Breast epithelium (tissue), 4 donors: ENCODE measurements around the gene LMTK3. TPM values are rescaled to one million over a fixed set of nuclear protein-coding genes. Genes with fewer than 3 reads are reported as not detected.

ENCODE experiments used
- DNase-seq, 2 donors: peaks; one replicate each; pipeline ENCODE4 v3.0.0-alpha.2; 2019; ENCODE audit warnings: low spot score in 2 of 2
- H3K27ac ChIP-seq, 2 donors: fragments of 200-600 bp; sonication (generic) in 1 of 2; one replicate each; pipeline ENCODE4 v1.5.1; 2016 to 2019; ENCODE audit warnings: mild to moderate bottlenecking in 1 of 2
- H3K27me3 ChIP-seq, 2 donors: fragments of 200-600 bp; sonication (generic) in 1 of 2; one replicate each; pipeline versions ENCODE4 v1.5.1 to v1.6.0; 2017 to 2019; ENCODE audit warnings: control low read depth in 1 of 2, mild to moderate bottlenecking in 1 of 2
- H3K36me3 ChIP-seq: fragments of 200-600 bp; one replicate; pipeline ENCODE4 v1.5.1; 2019
- H3K4me1 ChIP-seq, 2 donors: fragments of 200-600 bp; sonication (generic); one replicate each; pipeline ENCODE4 v1.5.1; 2016 to 2019; ENCODE audit warnings: control low read depth in 1 of 2
- H3K4me3 ChIP-seq, 3 donors: fragments of 200-600 bp; sonication (generic); 1 replicate in 2 of 3; 2 replicates in 1 of 3; pipeline ENCODE4 v1.5.1; 2016 to 2019; ENCODE audit warnings: mild to moderate bottlenecking in 3 of 3, moderate library complexity in 2 of 3
- H3K9me3 ChIP-seq, 2 donors: fragments of 200-600 bp; sonication (generic) in 1 of 2; one replicate each; pipeline ENCODE4 v1.5.1; 2016 to 2019; ENCODE audit warnings: control low read depth in 1 of 2
- CTCF ChIP-seq, 3 donors: fragments of 450-650 bp; IDR thresholded peaks; one replicate each; pipeline ENCODE4 v1.5.1; 2016 to 2017; ENCODE audit warnings: antibody characterized with exemption in 3 of 3, mild to moderate bottlenecking in 3 of 3, moderate library complexity in 3 of 3
- POLR2A ChIP-seq: fragments of 450-650 bp; IDR thresholded peaks from one replicate; pipeline ENCODE4 v1.6.1; 2016; ENCODE audit warnings: antibody characterized with exemption, mild to moderate bottlenecking, moderate library complexity
- POLR2AphosphoS5 ChIP-seq, 3 donors: sonication (generic); formaldehyde crosslinking; IDR thresholded peaks; one replicate each; pipeline ENCODE4 v1.6.1; 2017; ENCODE audit warnings: antibody characterized with exemption in 3 of 3
- intact Hi-C: fragments of 100-400 bp; cut with DNase I; formaldehyde crosslinking; loops from one replicate; pipeline ENCODE4 v1.15.1; 2023; ENCODE audit warnings: low total_unique reads
- total RNA-seq, 3 donors: library from RNA; depleted of rRNA; stranded (reverse); fragments of >200 nt; gene quantifications; one replicate each; pipeline ENCODE4 v1.1.0, GENCODE V29; 2016

LMTK3 gene
- total RNA-seq, 3 donors from 2014 or later: 1.3 to 2.9 TPM; not detected in 1

GRCh38 chr19:48510421-48511268 lies 990 bp downstream of the LMTK3 start:
- Histone ChIP-seq H3K27me3 (peaks cover 9 to 17% of the 10 kb centered on the region in 2 donors), H3K4me3 (peak overlapping the region in 2 of 3 donors; percentile 46 to 62), H3K27ac (peak overlapping the region in 1 of 2 donors; percentile 32), H3K4me1 (peaks cover 0 to 5% of the 10 kb centered on the region in 2 donors), H3K9me3 (no peaks in the 10 kb centered on the region), H3K36me3 (no peaks in the 10 kb centered on the region)
- peak; percentile 60 to 77 for DNase-seq
- intact Hi-C loops: no loop called here
- TF ChIP-seq POLR2AphosphoS5 (IDR thresholded peaks at IDR 0.05) (peak in 1 of 3 donors; percentile 21), CTCF (IDR thresholded peaks at IDR 0.05) (no peak)

GRCh38 chr19:48509467-48510194 lies 2.0 kb downstream of the LMTK3 start:
- no peaks in the 10 kb centered on the region for H3K9me3 ChIP-seq
- no peaks in the 10 kb centered on the region for H3K36me3 ChIP-seq
- peaks cover 0 to 5% of the 10 kb centered on the region in 2 donors for H3K4me1 ChIP-seq
- TF ChIP-seq POLR2A: no peak
- no peak for TF ChIP-seq POLR2AphosphoS5 (IDR thresholded peaks at IDR 0.05)
- TF ChIP-seq CTCF (IDR thresholded peaks at IDR 0.05): no peak
- H3K4me3 ChIP-seq: no peak overlapping the region
- DNase-seq: no peak
- peaks cover 9 to 17% of the 10 kb centered on the region in 2 donors for H3K27me3 ChIP-seq
- intact Hi-C loops: loop anchor here (10.0 kb wide), 1 partner anchor 65 kb away; no protein-coding TSS in a partner anchor
- H3K27ac ChIP-seq: no peak overlapping the region

GRCh38 chr19:48508729-48509411 lies 2.8 kb downstream of the LMTK3 start:
- intact Hi-C loops: loop anchor here (10.0 kb wide), 1 partner anchor 66 kb away; no protein-coding TSS in a partner anchor
- H3K27me3 ChIP-seq: peaks cover 9 to 17% of the 10 kb centered on the region in 2 donors

GRCh38 chr19:48507911-48508439 lies 3.7 kb downstream of the LMTK3 start:
- TF ChIP-seq CTCF (IDR thresholded peaks at IDR 0.05): no peak
- TF ChIP-seq POLR2AphosphoS5 (IDR thresholded peaks at IDR 0.05): no peak
- TF ChIP-seq POLR2A: no peak
- Histone ChIP-seq H3K4me1 (no peaks in the 10 kb centered on the region), H3K36me3 (no peaks in the 10 kb centered on the region), H3K4me3 (no peak overlapping the region), H3K27me3 (peaks cover 9 to 17% of the 10 kb centered on the region in 2 donors), H3K9me3 (no peaks in the 10 kb centered on the region), H3K27ac (no peak overlapping the region)
- intact Hi-C loops: loop anchor here (10.0 kb wide), 1 partner anchor 67 kb away; no protein-coding TSS in a partner anchor
- no peak for DNase-seq

More at GRCh38 chr19:48508729-48509411, 2.8 kb downstream of the LMTK3 start:
- no peaks in the 10 kb centered on the region for H3K9me3 ChIP-seq
- H3K4me3 ChIP-seq: no peak overlapping the region
- no peak overlapping the region for H3K27ac ChIP-seq
- TF ChIP-seq POLR2AphosphoS5 (IDR thresholded peaks at IDR 0.05) (no peak), POLR2A (no peak), CTCF (IDR thresholded peaks at IDR 0.05) (no peak)
- H3K4me1 ChIP-seq: peaks cover 0 to 5% of the 10 kb centered on the region in 2 donors
- no peak for DNase-seq
- H3K36me3 ChIP-seq: no peaks in the 10 kb centered on the region
